Measurements from ENCODE around the gene AFG3L2. TPM values are rescaled to one million over a fixed set of nuclear protein-coding genes. Genes with fewer than 3 reads are reported as not detected.
A peak's percentile ranks its signal among the peaks of the same experiment; 100 is the strongest.

AFG3L2 gene
- total and polyA plus RNA-seq, 3 donors from 2014 or later, result 47.6 to 63.6 (median 57.4) TPM

DNA sequence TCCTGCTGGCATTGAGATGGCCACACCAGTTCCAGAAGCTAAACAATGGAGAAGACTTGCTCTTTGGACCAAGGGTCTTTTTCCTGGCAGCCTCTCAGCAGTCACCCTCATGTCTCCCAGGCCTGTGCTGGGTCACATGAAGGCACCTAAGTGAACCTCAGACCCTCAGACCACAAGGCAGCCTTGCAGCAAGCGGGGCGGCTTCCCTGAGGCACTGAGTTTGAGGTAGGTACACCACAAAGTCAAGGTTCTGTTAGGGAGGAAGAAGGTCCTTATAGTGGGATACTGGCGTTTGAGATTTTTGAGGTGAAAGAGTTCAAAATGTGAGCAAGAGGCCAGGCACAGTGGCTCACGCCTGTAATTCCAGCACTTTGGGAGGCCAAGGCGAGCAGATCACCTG, 22.2 kb upstream of the AFG3L2 start:
- Histone ChIP-seq H3K27me3 (no peaks in the 10 kb centered on the region), H3K4me3 (no peak overlapping the region), H3K4me1 (peaks cover 6% of the 10 kb centered on the region), H3K27ac (peak overlapping the region in 1 of 2 donors; percentile 59), H3K36me3 (ENCODE audit: low read depth, missing control alignments) (no peaks in the 10 kb centered on the region), H3K9me3 (no peaks in the 10 kb centered on the region)
- no peak for TF ChIP-seq POLR2A (IDR thresholded peaks at IDR 0.05)
- TF ChIP-seq, protein P1, sequence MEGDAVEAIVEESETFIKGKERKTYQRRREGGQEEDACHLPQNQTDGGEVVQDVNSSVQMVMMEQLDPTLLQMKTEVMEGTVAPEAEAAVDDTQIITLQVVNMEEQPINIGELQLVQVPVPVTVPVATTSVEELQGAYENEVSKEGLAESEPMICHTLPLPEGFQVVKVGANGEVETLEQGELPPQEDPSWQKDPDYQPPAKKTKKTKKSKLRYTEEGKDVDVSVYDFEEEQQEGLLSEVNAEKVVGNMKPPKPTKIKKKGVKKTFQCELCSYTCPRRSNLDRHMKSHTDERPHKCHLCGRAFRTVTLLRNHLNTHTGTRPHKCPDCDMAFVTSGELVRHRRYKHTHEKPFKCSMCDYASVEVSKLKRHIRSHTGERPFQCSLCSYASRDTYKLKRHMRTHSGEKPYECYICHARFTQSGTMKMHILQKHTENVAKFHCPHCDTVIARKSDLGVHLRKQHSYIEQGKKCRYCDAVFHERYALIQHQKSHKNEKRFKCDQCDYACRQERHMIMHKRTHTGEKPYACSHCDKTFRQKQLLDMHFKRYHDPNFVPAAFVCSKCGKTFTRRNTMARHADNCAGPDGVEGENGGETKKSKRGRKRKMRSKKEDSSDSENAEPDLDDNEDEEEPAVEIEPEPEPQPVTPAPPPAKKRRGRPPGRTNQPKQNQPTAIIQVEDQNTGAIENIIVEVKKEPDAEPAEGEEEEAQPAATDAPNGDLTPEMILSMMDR (IDR thresholded peaks at IDR 0.05), result no peak
- DNase-seq, result no peak
- WGBS, 2 donors, result 83 to 88% methylated on average over 5 of the region's 5 CpGs
- intact Hi-C loops (cut with DNase I; ENCODE audit: low total_unique reads), result no loop called here

DNA sequence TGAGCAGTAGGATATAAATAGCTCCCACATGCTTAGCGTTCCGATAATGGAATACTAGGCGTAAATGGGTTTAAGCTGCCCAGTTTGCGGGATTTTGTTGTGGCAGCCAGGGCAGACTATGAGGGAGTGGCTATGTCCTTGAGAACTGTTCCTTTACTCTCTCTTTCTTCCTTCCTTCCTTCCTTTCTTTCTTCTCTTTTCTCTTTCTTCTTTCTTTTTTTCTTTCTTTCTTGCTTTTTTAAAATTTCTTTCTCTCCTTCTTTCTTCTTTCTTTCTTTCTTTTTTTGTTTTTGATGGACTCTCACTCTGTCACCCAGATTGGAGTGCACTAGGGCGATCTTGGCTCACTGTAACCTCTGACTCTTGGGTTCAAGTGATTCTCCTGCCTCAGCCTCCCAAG, 21.6 kb upstream of the AFG3L2 start:
- no peaks in the 10 kb centered on the region for H3K9me3 ChIP-seq
- TF ChIP-seq, protein P1 (IDR thresholded peaks at IDR 0.05), result no peak
- no peak for TF ChIP-seq POLR2A (IDR thresholded peaks at IDR 0.05)
- DNase-seq, result peak; percentile 71
- H3K4me1 ChIP-seq, result peaks cover 6% of the 10 kb centered on the region
- H3K27me3 ChIP-seq, result no peaks in the 10 kb centered on the region
- WGBS, 2 donors, result 51 to 58% methylated on average over 5 of the region's 5 CpGs
- H3K4me3 ChIP-seq, result no peak overlapping the region
- no peaks in the 10 kb centered on the region for H3K36me3 ChIP-seq (ENCODE audit: low read depth, missing control alignments)
- peak overlapping the region in 1 of 2 donors; percentile 59 for H3K27ac ChIP-seq
- intact Hi-C loops (cut with DNase I; ENCODE audit: low total_unique reads), result no loop called here

- peaks cover 6% of the 10 kb centered on the region for H3K4me1 ChIP-seq
These were observed 20.8 kb upstream of the AFG3L2 start for GRCh38 chr18:12397793-12398192.

GRCh38 chr18:12397254-12397653, 20.2 kb upstream of the AFG3L2 start:
- intact Hi-C loops (cut with DNase I; ENCODE audit: low total_unique reads), result no loop called here
- TF ChIP-seq, protein P1 (IDR thresholded peaks at IDR 0.05), result no peak
- no peak for TF ChIP-seq POLR2A (IDR thresholded peaks at IDR 0.05)

More at GRCh38 chr18:12397793-12398192, 20.8 kb upstream of the AFG3L2 start:
- H3K27me3 ChIP-seq, result no peaks in the 10 kb centered on the region
- TF ChIP-seq POLR2A (IDR thresholded peaks at IDR 0.05), result no peak
- TF ChIP-seq, protein P1 (IDR thresholded peaks at IDR 0.05), result no peak
- intact Hi-C loops (cut with DNase I; ENCODE audit: low total_unique reads), result no loop called here
- H3K36me3 ChIP-seq (ENCODE audit: low read depth, missing control alignments), result no peaks in the 10 kb centered on the region
- no peak overlapping the region for H3K27ac ChIP-seq
- DNase-seq, result no peak
- 60 to 75% methylated on average over 6 of the region's 6 CpGs for WGBS, 2 donors
- H3K4me3 ChIP-seq, result no peak overlapping the region
- no peaks in the 10 kb centered on the region for H3K9me3 ChIP-seq

GRCh38 chr18:12394428-12394827, 17.4 kb upstream of the AFG3L2 start:
- no peak for DNase-seq

More at GRCh38 chr18:12397254-12397653, 20.2 kb upstream of the AFG3L2 start:
- no peaks in the 10 kb centered on the region for H3K36me3 ChIP-seq (ENCODE audit: low read depth, missing control alignments)
- no peaks in the 10 kb centered on the region for H3K9me3 ChIP-seq
- H3K27me3 ChIP-seq, result no peaks in the 10 kb centered on the region
- no peak overlapping the region for H3K27ac ChIP-seq
- H3K4me1 ChIP-seq, result peaks cover 6% of the 10 kb centered on the region
- H3K4me3 ChIP-seq, result no peak overlapping the region
- 68 to 78% methylated on average over 9 of the region's 9 CpGs for WGBS, 2 donors
- DNase-seq, result no peak

More at GRCh38 chr18:12394428-12394827, 17.4 kb upstream of the AFG3L2 start:
- Histone ChIP-seq H3K4me3 (no peak overlapping the region), H3K27me3 (no peaks in the 10 kb centered on the region), H3K9me3 (no peaks in the 10 kb centered on the region), H3K4me1 (peaks cover 6% of the 10 kb centered on the region), H3K27ac (no peak overlapping the region), H3K36me3 (ENCODE audit: low read depth, missing control alignments) (no peaks in the 10 kb centered on the region)
- WGBS, 2 donors, result 87 to 90% methylated on average over 8 of the region's 8 CpGs
- intact Hi-C loops (cut with DNase I; ENCODE audit: low total_unique reads), result loop anchor here (5.0 kb wide), 1 partner anchor 263 kb away; the partner anchor contains the start of gene SPIRE1
- no peak for TF ChIP-seq POLR2A (IDR thresholded peaks at IDR 0.05)
- TF ChIP-seq, protein P1 (IDR thresholded peaks at IDR 0.05), result no peak
